Activated T-cell treated with anti-CD3 and anti-CD28 coated beads for 24 hours (primary cell): ENCODE results near the gene IGDCC3.

Experiments
- DNase-seq: peaks from one replicate; pipeline ENCODE4 v3.0.0-alpha.2; 2020; ENCODE audit warnings: low read depth

Gene IGDCC3

DNA sequence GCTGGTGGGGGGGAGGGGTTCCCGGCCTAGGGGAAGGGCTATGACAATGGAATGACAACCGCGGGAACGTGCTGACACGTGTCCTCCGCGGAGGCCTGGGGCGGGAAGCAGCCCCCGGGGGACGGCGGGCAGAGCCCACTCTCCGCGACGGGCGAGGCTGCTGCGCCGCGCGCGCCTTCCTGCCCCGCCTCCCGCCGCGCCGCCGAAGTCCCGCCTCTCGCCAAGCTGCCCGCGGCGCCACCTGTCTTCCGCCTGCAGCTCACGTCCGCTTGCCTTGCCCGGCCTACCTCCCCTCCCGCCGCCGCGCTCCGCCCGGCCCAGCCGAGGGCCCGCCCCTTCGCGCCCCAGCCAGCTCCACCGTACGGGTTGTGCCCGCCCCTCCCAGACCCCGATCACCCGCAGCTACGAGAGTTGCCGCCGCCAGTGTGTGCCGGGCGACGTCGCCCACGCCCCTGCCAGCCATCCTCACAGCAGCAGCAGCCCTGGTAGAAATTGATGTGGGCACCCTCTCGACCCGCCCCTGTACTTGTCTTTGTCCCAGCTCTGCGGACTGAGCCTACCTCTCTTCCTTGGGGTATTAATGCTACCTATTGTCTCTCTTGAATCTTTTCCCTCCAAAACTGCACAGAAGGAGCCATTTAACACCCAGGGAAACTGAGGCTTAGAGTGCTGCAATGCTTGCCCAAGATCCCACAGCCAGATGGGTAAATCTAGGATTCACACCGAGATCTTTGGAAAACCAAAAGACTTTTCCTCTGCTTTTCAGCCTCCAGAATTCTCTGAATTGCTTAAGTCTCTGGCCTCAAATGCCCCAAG is 90.9 kb downstream of the IGDCC3 start, which contains the start of gene PARP16:
PARP16 (minus strand) TSS at position 180 of the 816 bp plus-strand sequence. CDS start 457 bp downstream, outside the sequence.
- peak; percentile 89 for DNase-seq

DNA sequence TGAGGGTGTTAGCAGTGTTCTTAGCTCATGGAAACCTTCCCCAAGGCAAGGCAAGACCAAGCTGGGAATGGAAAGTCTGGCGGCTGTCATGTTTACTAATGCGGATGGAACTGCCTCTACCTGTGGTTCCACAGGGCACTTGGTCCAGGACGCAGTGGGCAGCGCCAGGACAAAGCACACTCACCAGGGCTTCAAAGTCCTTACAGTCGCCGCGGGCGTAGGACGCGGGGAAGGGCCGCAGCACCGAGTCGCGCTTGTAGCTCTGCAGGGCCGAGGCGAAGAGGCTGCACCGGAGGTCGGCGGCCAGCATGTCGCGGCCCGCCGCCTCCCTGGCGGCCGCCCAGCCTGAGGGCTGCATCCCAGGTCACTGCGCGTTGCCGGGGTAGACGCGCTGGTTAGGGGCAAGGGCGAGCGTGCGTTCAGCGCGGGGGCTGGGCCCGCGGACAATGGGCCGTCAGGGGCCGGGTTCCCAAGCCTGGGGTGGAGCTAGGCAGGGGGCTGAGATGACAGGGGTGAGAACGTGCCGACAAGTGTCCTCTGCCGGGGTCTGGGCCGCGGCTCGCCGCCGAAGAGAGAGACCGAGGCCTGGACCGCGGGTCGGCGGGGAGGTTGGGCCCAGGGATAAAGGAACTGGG is 91.6 kb downstream of the IGDCC3 start:
- DNase-seq: no peak

DNA sequence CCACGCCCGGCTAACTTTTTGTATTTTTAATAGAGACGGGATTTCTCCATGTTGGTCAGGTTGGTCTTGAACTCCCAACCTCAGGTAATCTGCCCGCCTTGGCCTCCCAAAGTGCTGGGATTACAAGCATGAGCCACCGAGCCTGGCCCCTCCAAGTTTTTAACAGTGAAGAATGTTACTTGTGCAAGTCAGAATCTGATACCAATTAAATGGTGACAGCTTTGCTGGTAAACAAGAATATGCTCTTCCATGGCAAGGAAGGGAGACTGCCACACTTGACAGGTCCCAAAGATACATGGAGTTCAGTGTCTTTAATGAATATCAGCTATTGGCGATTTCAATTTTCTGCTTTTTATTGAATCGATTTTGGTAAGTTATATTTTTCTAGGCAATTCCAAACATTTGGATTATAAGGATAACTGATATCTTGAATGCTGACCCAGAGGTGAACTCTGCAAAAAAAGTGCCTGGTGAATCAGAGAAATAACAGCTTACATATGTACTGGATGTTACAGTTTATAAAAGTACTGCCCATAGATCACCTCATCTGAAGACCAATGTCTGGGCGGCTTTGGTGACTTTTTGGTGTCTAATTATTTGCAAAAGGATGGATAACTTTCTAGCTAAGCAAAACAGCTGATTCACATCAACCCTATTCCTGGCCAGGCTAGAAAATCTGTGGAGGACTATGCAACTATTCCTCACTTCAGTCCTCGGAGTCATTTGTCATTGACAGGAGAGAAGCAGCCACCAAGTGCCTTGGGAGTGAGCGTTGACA is 92.3 kb downstream of the IGDCC3 start:
- no peak for DNase-seq

DNA sequence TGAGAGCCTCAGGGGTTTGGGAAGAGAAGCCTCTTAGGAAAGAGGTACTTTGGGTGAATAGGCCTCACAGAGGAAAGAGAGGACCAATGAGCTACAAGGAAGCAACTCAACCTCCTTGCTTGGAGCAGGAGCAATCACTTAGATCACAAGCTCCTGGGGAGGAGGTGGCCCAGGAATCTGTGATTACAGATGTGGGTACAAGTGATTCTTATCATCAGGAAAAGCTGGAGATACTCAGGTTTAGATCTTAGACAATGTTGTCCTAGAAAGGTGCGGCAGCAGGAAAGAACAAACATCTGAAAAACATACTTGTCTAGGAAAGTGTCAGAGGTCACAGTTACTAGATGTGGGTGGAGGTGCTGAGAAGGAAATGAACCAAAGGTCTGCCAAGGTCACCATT is 99.3 kb downstream of the IGDCC3 start:
- no peak for DNase-seq
